Common myeloid progenitor, CD34-positive (primary cell): ENCODE measurements around the gene RPL26.

Experiments used
- CTCF ChIA-PET: fragments of 350-600 bp; sonication (Branson Sonifier 250); formaldehyde crosslinking; loops from one replicate; lab custom pipeline; 2021; ENCODE audit warnings: antibody characterized with exemption; lab: Charles Lee
- POLR2A ChIA-PET: fragments of 350-600 bp; sonication (Branson Sonifier 250); formaldehyde crosslinking; loops from one replicate; lab custom pipeline; 2021; ENCODE audit warnings: antibody characterized with exemption; lab: Charles Lee
- DNase-seq, 3 donors: peaks; one replicate each; pipeline versions ENCODE4 v3.0.0 to v3.0.0-alpha.2; 2013
- H3K27ac ChIP-seq, 2 experiments: 1 replicate in 1 of 2; 2 replicates in 1 of 2; pipeline ENCODE4 v1.7.0; 2013; ENCODE audit warnings: inconsistent platforms in 2 of 2, low read length in 2 of 2, mild to moderate bottlenecking in 2 of 2, low read depth in 1 of 2, moderate library complexity in 1 of 2; ENCODE audit not compliant: severe bottlenecking in 2 of 2, insufficient read depth in 1 of 2, poor library complexity in 1 of 2
- H3K27me3 ChIP-seq, 5 experiments: replicated peaks in 2 of 5; 1 replicate in 3 of 5; 2 replicates in 2 of 5; pipeline versions ENCODE4 v1.6.1 to v1.7.0; 2013; ENCODE audit warnings: low read length in 4 of 5, mild to moderate bottlenecking in 2 of 5, moderate library complexity in 2 of 5, inconsistent platforms in 1 of 5; ENCODE audit not compliant: insufficient read depth in 5 of 5, control insufficient read depth in 4 of 5
- H3K36me3 ChIP-seq, 4 experiments: 1 replicate in 2 of 4; 2 replicates in 2 of 4; pipeline versions ENCODE4 v1.6.1 to v1.7.0; 2013; ENCODE audit warnings: low read length in 3 of 4, control low read depth in 1 of 4, mild to moderate bottlenecking in 1 of 4; ENCODE audit not compliant: control insufficient read depth in 4 of 4, insufficient read depth in 4 of 4
- H3K4me1 ChIP-seq, 4 experiments: 1 replicate in 3 of 4; 2 replicates in 1 of 4; pipeline versions ENCODE4 v1.6.1 to v1.7.1; 2013; ENCODE audit warnings: low read length in 3 of 4, mild to moderate bottlenecking in 3 of 4, control low read depth in 1 of 4, inconsistent platforms in 1 of 4, moderate library complexity in 1 of 4; ENCODE audit not compliant: control insufficient read depth in 4 of 4, insufficient read depth in 4 of 4; ENCODE audit errors: control extremely low read depth in 1 of 4
- H3K4me3 ChIP-seq, 7 experiments: 1 replicate in 4 of 7; 2 replicates in 3 of 7; pipeline versions ENCODE4 v1.5.1 to v1.7.0; 2013; ENCODE audit warnings: mild to moderate bottlenecking in 7 of 7, low read length in 6 of 7, moderate library complexity in 6 of 7, inconsistent platforms in 2 of 7, low read depth in 2 of 7, control low read depth in 1 of 7; ENCODE audit not compliant: insufficient read depth in 4 of 7, control insufficient read depth in 1 of 7; ENCODE audit errors: extremely low read depth in 1 of 7
- H3K9me3 ChIP-seq, 5 experiments: 1 replicate in 4 of 5; 2 replicates in 1 of 5; pipeline versions ENCODE4 v1.6.1 to v1.7.1; 2013; ENCODE audit warnings: low read length in 4 of 5, mild to moderate bottlenecking in 2 of 5, inconsistent platforms in 1 of 5, low read depth in 1 of 5, moderate library complexity in 1 of 5; ENCODE audit not compliant: control insufficient read depth in 4 of 5, insufficient read depth in 2 of 5; ENCODE audit errors: control extremely low read depth in 1 of 5
- WGBS: methylation state at CpG from one replicate; pipeline ENCODE4 v1.1.5; 2013; ENCODE audit not compliant: insufficient coverage; 5-methylcytosine and 5-hydroxymethylcytosine counted together

RPL26 gene

GRCh38 chr17:8337802-8338752 lies 44.9 kb downstream of the RPL26 start:
- POLR2A ChIA-PET, result interaction anchor here (0.8 kb wide), 1 partner anchor 88 kb away, joined by 3 read pairs; no protein-coding TSS in a partner anchor
- CTCF ChIA-PET, result interaction anchor here (0.6 to 4.1 kb wide), 13 partner anchors 8 to 77 kb away, joined by 3 to 36 read pairs (median 4); partner anchors contain the start of genes KRABD2 and SLC25A35
- no peaks in the 10 kb centered on the region for H3K36me3 ChIP-seq
- H3K4me3 ChIP-seq, result peak overlapping the region; percentile 5 to 60 (median 45)
- 17% methylated on average over 11 of the region's 11 CpGs for WGBS
- no peaks in the 10 kb centered on the region for H3K9me3 ChIP-seq
- H3K27me3 ChIP-seq, result no peaks in the 10 kb centered on the region
- H3K4me1 ChIP-seq, result peaks cover 7 to 19% (median 15%) of the 10 kb centered on the region in 4 experiments
- peak; percentile 81 to 96 (median 94) for DNase-seq
- H3K27ac ChIP-seq, result peak overlapping the region in 1 of 2 experiments; percentile 36

- Histone ChIP-seq H3K4me1 (peaks cover 7 to 12% (median 10%) of the 10 kb centered on the region in 4 experiments), H3K27ac (no peak overlapping the region), H3K9me3 (no peaks in the 10 kb centered on the region), H3K27me3 (no peaks in the 10 kb centered on the region), H3K36me3 (no peaks in the 10 kb centered on the region), H3K4me3 (no peak overlapping the region)
- no peak for DNase-seq
- CTCF ChIA-PET, result interaction anchor here (0.6 kb wide), 1 partner anchor 13 kb away, joined by 6 read pairs; no protein-coding TSS in a partner anchor
- POLR2A ChIA-PET, result no interaction called here
- 92% methylated on average over 3 of the region's 4 CpGs for WGBS
Observed at GRCh38 chr17:8333281-8333680, 49.7 kb downstream of the RPL26 start.

- no peak overlapping the region for H3K27ac ChIP-seq
- H3K27me3 ChIP-seq, result no peaks in the 10 kb centered on the region
- no peaks in the 10 kb centered on the region for H3K36me3 ChIP-seq
- no peak for DNase-seq
- 98% methylated on average over 4 of the region's 5 CpGs for WGBS
- CTCF ChIA-PET, result interaction anchor here (0.6 to 1.0 kb wide), 3 partner anchors 10 to 44 kb away, joined by 3 read pairs; partner anchors contain the start of gene KRABD2
- POLR2A ChIA-PET, result no interaction called here
- no peak overlapping the region for H3K4me3 ChIP-seq
- H3K4me1 ChIP-seq, result peaks cover 2 to 6% (median 5%) of the 10 kb centered on the region in 4 experiments
- no peaks in the 10 kb centered on the region for H3K9me3 ChIP-seq
Observed at GRCh38 chr17:8332688-8333087, 50.3 kb downstream of the RPL26 start.

DNA sequence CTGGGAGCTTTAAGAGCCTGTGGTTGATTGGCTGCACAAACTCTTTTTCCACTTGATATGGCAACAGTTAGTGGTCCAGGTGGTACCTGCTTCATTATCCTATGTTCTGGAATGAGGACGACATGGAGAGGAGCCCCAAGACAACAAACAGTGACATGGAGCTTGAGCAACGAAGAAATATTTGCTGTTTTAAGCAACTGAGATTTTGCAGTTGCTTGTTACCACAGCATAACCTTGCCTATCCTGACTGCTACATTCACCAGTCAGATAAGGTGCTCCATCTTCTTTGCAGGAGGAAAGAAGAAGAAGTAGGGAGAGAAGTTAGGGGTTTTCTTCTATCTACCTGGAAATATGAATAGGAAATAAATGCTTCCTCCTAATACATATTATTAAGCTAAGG lies 50.9 kb downstream of the RPL26 start:
- no peaks in the 10 kb centered on the region for H3K36me3 ChIP-seq
- H3K27me3 ChIP-seq, result no peaks in the 10 kb centered on the region
- no peak for DNase-seq
- H3K4me3 ChIP-seq, result no peak overlapping the region
- ChIA-PET CTCF (interaction anchor here (0.6 to 1.0 kb wide), 3 partner anchors 10 to 44 kb away, joined by 3 read pairs; partner anchors contain the start of gene KRABD2), POLR2A (interaction anchor here (0.6 to 0.7 kb wide), 3 partner anchors 10 to 467 kb away, joined by 3 read pairs; no protein-coding TSS in a partner anchor)
- peaks cover 0 to 6% (median 4%) of the 10 kb centered on the region in 4 experiments for H3K4me1 ChIP-seq
- no peaks in the 10 kb centered on the region for H3K9me3 ChIP-seq
- no peak overlapping the region for H3K27ac ChIP-seq
- 100% methylated on average over 1 of the region's 2 CpGs for WGBS
